ENCODE measurements around the gene PKD2L1.

The PKD2L1 gene

DNA sequence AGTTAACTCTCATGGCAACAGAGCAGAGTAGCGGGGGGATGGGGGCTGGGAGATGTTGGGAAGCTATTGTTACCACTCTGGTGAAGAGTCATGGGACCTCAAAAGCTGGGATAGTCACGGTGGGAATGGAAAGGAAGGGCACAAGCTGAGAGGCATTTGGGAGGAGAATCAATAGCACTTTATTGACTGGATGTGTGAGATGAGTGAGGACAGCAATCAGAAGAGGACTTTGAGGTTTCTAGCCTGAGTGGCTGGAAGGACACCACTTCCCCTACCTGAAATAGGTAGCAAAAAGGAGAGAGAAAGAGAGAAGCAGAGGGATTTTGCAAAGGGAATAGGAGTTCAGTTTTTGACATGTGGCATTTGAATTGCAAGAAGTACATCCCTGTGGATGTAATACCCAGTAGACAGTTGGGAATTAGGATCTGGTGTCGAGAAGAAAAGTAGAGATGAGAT, 44.2 kb upstream of the PKD2L1 start:
- no peak overlapping the region for H3K4ac ChIP-seq (ENCODE audit: low read length)
- no peaks in the 10 kb centered on the region for H3K79me1 ChIP-seq (ENCODE audit: low read depth, low read length)
- H2BK5ac ChIP-seq (ENCODE audit: low read length), result peak overlapping the region; percentile 95
- peak overlapping the region; percentile 99 for H2AK5ac ChIP-seq (ENCODE audit: low read depth, low read length)
- H3K23ac ChIP-seq (ENCODE audit: low read depth, low read length, poor library complexity), result no peak overlapping the region
- peak overlapping the region; percentile 90 for H3K9ac ChIP-seq (ENCODE audit: low read depth, low read length, poor library complexity)
- no CpG with 5 or more reads among the region's 3 CpGs for WGBS, 2 donors (ENCODE audit: extremely low coverage in 2 of 2, insufficient read length in 2 of 2, insufficient replicate concordance in 1 of 2)
- H2BK15ac ChIP-seq (ENCODE audit: low read length), result no peak overlapping the region
- H2BK120ac ChIP-seq (ENCODE audit: low read depth, low read length), result peak overlapping the region; percentile 84
- no peak overlapping the region for H4K8ac ChIP-seq (ENCODE audit: low read depth, low read length)
- H3K27ac ChIP-seq (replicated peaks; ENCODE audit: low read length), result peak overlapping the region; percentile 98
- H3K14ac ChIP-seq (ENCODE audit: low read length), result no peak overlapping the region
- H4K91ac ChIP-seq (ENCODE audit: low read depth, low read length, poor library complexity), result peak overlapping the region; percentile 49
- H3K9me3 ChIP-seq (replicated peaks in 1 of 2; ENCODE audit: control insufficient read depth in 2 of 2, insufficient read depth in 1 of 2, low read depth in 1 of 2, low read length in 2 of 2), result no peaks in the 10 kb centered on the region
- H3K18ac ChIP-seq (ENCODE audit: low read length), result peak overlapping the region; percentile 96
- no peak for DNase-seq (ENCODE audit: low spot score)
- H2BK12ac ChIP-seq (ENCODE audit: low read length), result no peak overlapping the region
- peaks cover 12 to 22% of the 10 kb centered on the region in 2 donors for H3K4me1 ChIP-seq (ENCODE audit: control insufficient read depth in 2 of 2, insufficient read depth in 1 of 2, low read depth in 1 of 2, low read length in 2 of 2)
- peak overlapping the region; percentile 72 for H3K4me2 ChIP-seq (ENCODE audit: insufficient read depth, low read length, poor library complexity, severe bottlenecking)
- H3K36me3 ChIP-seq (replicated peaks in 1 of 2; ENCODE audit: control insufficient read depth in 2 of 2, insufficient read depth in 2 of 2, low read length in 2 of 2), result peaks cover 0 to 7% of the 10 kb centered on the region in 2 donors
- peak overlapping the region; percentile 65 to 91 for H3K4me3 ChIP-seq (ENCODE audit: low read length in 2 of 2)
- peak overlapping the region; percentile 61 for H2AFZ ChIP-seq (ENCODE audit: low read length)
- H3K27me3 ChIP-seq (ENCODE audit: control insufficient read depth in 3 of 3, insufficient read depth in 3 of 3, low read depth in 1 of 3, low read length in 3 of 3), result no peaks in the 10 kb centered on the region

DNA sequence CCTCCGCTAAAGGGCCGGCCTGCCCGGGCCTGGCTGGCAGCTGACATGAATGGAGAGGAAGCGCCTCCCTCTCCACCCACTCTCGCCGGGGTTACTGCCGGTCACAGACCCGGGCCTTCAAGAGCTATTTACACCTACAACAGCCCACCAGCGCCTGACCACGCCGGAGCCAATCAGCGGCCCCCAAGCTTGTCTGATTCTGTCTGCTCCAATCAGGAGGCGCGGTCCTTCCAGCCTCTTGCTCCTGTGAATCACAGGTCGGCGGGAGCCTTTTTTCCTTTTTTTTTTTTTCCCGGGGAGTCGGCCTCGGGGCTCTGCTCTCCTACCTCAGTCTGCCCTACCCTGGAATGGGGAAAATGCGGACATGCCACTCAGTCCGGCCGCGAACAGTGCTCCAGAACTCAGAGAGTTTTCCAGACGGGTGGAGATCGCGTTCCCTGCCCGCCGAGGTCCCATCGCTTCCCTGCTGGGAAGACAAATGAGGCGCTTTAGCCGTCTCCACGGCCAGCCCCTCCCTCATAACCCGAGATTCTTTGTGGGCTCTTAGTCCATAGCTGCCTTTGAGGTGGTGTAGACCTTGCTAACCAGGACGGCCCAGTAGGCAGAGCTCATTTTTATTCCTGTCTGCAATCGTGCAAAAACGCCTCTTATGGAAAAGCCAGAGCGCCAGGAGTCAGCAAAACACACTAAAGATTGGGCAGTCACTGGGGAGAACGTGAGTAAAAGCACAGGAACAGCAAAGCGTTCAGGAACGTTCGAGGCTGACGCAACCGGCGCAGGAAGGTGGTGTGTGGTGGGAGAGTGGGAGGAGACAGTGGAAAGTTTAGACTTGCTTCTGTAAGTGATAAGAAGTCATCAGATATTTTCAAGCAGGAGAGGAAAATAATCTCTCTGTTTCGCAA, 43.5 kb upstream of the PKD2L1 start:
- Histone ChIP-seq H3K4me2 (ENCODE audit: insufficient read depth, low read length, poor library complexity, severe bottlenecking) (peak overlapping the region; percentile 72), H3K9ac (ENCODE audit: low read depth, low read length, poor library complexity) (peak overlapping the region; percentile 90), H2AFZ (ENCODE audit: low read length) (peak overlapping the region; percentile 61), H3K4ac (ENCODE audit: low read length) (peak overlapping the region; percentile 24), H3K14ac (ENCODE audit: low read length) (no peak overlapping the region), H3K18ac (ENCODE audit: low read length) (peak overlapping the region; percentile 96), H2BK12ac (ENCODE audit: low read length) (peak overlapping the region; percentile 76), H2BK15ac (ENCODE audit: low read length) (peak overlapping the region; percentile 84), H3K79me1 (ENCODE audit: low read depth, low read length) (no peaks in the 10 kb centered on the region), H3K27ac (replicated peaks; ENCODE audit: low read length) (peak overlapping the region; percentile 98), H4K91ac (ENCODE audit: low read depth, low read length, poor library complexity) (peak overlapping the region; percentile 49), H4K8ac (ENCODE audit: low read depth, low read length) (peak overlapping the region; percentile 85), H3K23ac (ENCODE audit: low read depth, low read length, poor library complexity) (peak overlapping the region; percentile 21), H2BK120ac (ENCODE audit: low read depth, low read length) (peak overlapping the region; percentile 84), H3K4me3 (ENCODE audit: low read length in 2 of 2) (peak overlapping the region; percentile 65 to 91), H2AK5ac (ENCODE audit: low read depth, low read length) (peak overlapping the region; percentile 99), H2BK5ac (ENCODE audit: low read length) (peak overlapping the region; percentile 95), H3K36me3 (replicated peaks in 1 of 2; ENCODE audit: control insufficient read depth in 2 of 2, insufficient read depth in 2 of 2, low read length in 2 of 2) (peaks cover 0 to 7% of the 10 kb centered on the region in 2 donors), H3K9me3 (replicated peaks in 1 of 2; ENCODE audit: control insufficient read depth in 2 of 2, insufficient read depth in 1 of 2, low read depth in 1 of 2, low read length in 2 of 2) (no peaks in the 10 kb centered on the region), H3K27me3 (ENCODE audit: control insufficient read depth in 3 of 3, insufficient read depth in 3 of 3, low read depth in 1 of 3, low read length in 3 of 3) (no peaks in the 10 kb centered on the region), H3K4me1 (ENCODE audit: control insufficient read depth in 2 of 2, insufficient read depth in 1 of 2, low read depth in 1 of 2, low read length in 2 of 2) (peaks cover 12 to 22% of the 10 kb centered on the region in 2 donors)
- no CpG with 5 or more reads among the region's 45 CpGs for WGBS, 2 donors (ENCODE audit: extremely low coverage in 2 of 2, insufficient read length in 2 of 2, insufficient replicate concordance in 1 of 2)
- DNase-seq (ENCODE audit: low spot score), result peak; percentile 97

DNA sequence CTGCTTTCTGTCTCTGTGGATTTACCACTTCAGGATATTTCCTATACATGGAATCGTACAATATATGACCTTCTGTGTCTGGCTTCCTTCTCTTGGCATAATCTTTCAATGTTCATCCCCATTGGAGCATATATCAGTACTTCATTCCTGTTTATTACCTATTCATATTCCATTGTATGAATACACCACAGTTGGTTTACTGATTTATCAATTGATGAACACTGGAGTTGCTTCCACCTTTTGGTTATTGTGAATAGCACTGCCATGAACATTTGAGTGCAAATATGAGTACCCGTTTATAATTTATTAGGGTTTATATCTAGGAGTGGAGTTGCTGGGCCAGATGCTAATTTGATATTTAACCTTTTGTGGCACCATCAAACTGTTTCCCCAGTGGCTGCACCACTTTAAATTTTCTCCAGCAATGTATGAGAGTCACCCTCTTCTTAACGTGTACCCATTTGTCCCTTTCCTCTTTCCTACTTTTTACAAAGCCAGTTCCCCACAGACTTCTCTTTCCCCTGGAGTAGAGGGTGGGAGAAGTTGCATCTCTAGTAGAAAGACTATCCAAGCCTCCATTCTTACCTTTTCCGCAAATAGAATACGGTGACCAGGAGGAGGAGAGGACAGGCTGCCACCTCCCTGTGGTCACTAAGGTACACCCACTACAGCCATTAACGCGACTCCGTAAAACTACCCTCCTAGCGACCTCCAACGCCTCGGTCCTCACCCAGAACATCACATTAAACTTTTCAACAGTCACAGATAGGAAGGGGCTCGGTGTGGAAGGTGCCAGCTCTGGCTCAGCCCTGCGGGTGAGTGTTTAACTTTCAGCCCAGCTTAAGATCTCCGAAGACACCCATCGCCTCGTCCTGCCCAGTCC, 42.6 kb upstream of the PKD2L1 start:
- peaks cover 12 to 22% of the 10 kb centered on the region in 2 donors for H3K4me1 ChIP-seq (ENCODE audit: control insufficient read depth in 2 of 2, insufficient read depth in 1 of 2, low read depth in 1 of 2, low read length in 2 of 2)
- H3K27me3 ChIP-seq (ENCODE audit: control insufficient read depth in 3 of 3, insufficient read depth in 3 of 3, low read depth in 1 of 3, low read length in 3 of 3), result no peaks in the 10 kb centered on the region
- no peak overlapping the region for H2AK5ac ChIP-seq (ENCODE audit: low read depth, low read length)
- H3K27ac ChIP-seq (replicated peaks; ENCODE audit: low read length), result peak overlapping the region; percentile 97
- peak overlapping the region; percentile 48 for H3K18ac ChIP-seq (ENCODE audit: low read length)
- no peak overlapping the region for H4K8ac ChIP-seq (ENCODE audit: low read depth, low read length)
- peak overlapping the region; percentile 56 for H2AFZ ChIP-seq (ENCODE audit: low read length)
- H3K4ac ChIP-seq (ENCODE audit: low read length), result no peak overlapping the region
- H3K79me1 ChIP-seq (ENCODE audit: low read depth, low read length), result no peaks in the 10 kb centered on the region
- no CpG with 5 or more reads among the region's 16 CpGs for WGBS, 2 donors (ENCODE audit: extremely low coverage in 2 of 2, insufficient read length in 2 of 2, insufficient replicate concordance in 1 of 2)
- no peaks in the 10 kb centered on the region for H3K36me3 ChIP-seq (replicated peaks in 1 of 2; ENCODE audit: control insufficient read depth in 2 of 2, insufficient read depth in 2 of 2, low read length in 2 of 2)
- H3K9ac ChIP-seq (ENCODE audit: low read depth, low read length, poor library complexity), result no peak overlapping the region
- H2BK120ac ChIP-seq (ENCODE audit: low read depth, low read length), result no peak overlapping the region
- H3K4me2 ChIP-seq (ENCODE audit: insufficient read depth, low read length, poor library complexity, severe bottlenecking), result peak overlapping the region; percentile 56
- H2BK5ac ChIP-seq (ENCODE audit: low read length), result peak overlapping the region; percentile 30
- no peak overlapping the region for H2BK15ac ChIP-seq (ENCODE audit: low read length)
- H2BK12ac ChIP-seq (ENCODE audit: low read length), result peak overlapping the region; percentile 7
- H3K14ac ChIP-seq (ENCODE audit: low read length), result no peak overlapping the region
- H3K23ac ChIP-seq (ENCODE audit: low read depth, low read length, poor library complexity), result no peak overlapping the region
- peak overlapping the region; percentile 80 for H4K91ac ChIP-seq (ENCODE audit: low read depth, low read length, poor library complexity)
- no peaks in the 10 kb centered on the region for H3K9me3 ChIP-seq (replicated peaks in 1 of 2; ENCODE audit: control insufficient read depth in 2 of 2, insufficient read depth in 1 of 2, low read depth in 1 of 2, low read length in 2 of 2)
- peak overlapping the region; percentile 56 to 80 for H3K4me3 ChIP-seq (ENCODE audit: low read length in 2 of 2)
- DNase-seq (ENCODE audit: low spot score), result no peak

All from neuronal stem cell (in vitro differentiated cells).